Measurements from ENCODE around the gene GRIFIN. TPM values are rescaled to one million over a fixed set of nuclear protein-coding genes. Genes with fewer than 3 reads are reported as not detected.

The GRIFIN gene
- total RNA-seq, 4 donors from 2014 or later = not detected

- TF ChIP-seq CTCF (IDR thresholded peaks at IDR 0.05; ENCODE audit: low read depth) = no peak
Observed at GRCh38 chr7:2517026-2517425, 40.8 kb upstream of the GRIFIN start.

- no peak for TF ChIP-seq CTCF (IDR thresholded peaks at IDR 0.05; ENCODE audit: low read depth)
Observed at GRCh38 chr7:2516194-2516555, 40.0 kb upstream of the GRIFIN start.

- no peak for TF ChIP-seq CTCF (IDR thresholded peaks at IDR 0.05; ENCODE audit: low read depth)
Observed at GRCh38 chr7:2515424-2516193, 39.4 kb upstream of the GRIFIN start.

GRCh38 chr7:2514473-2515423 is 38.5 kb upstream of the GRIFIN start:
- TF ChIP-seq CTCF (IDR thresholded peaks at IDR 0.05; ENCODE audit: low read depth) = no peak

GRCh38 chr7:2513702-2514101 is 37.5 kb upstream of the GRIFIN start:
- no peak for TF ChIP-seq CTCF (IDR thresholded peaks at IDR 0.05; ENCODE audit: low read depth)

GRCh38 chr7:2512713-2513112 is 36.5 kb upstream of the GRIFIN start:
- TF ChIP-seq CTCF (IDR thresholded peaks at IDR 0.05; ENCODE audit: low read depth) = no peak

GRCh38 chr7:2512179-2512661 is 36.0 kb upstream of the GRIFIN start:
- no peak for TF ChIP-seq CTCF (IDR thresholded peaks at IDR 0.05; ENCODE audit: low read depth)
